Activated T-helper 1 cell treated with anti-CD3 and anti-CD28 coated beads, Interleukin-2, amount 50 U/mL, for 16 hours (primary cell): ENCODE data around the gene TMEM200A.
"Not testable (repeated sequence)": the region's sequence is repeated elsewhere in the genome, so short reads cannot be mapped to it uniquely, and the experiment has no call there.

Experiments
- DNase-seq, 2 donors: peaks; one replicate each; pipeline ENCODE4 v3.0.0-alpha.2; 2020; ENCODE audit warnings: low read depth in 1 of 2, low spot score in 1 of 2

Gene TMEM200A

DNA sequence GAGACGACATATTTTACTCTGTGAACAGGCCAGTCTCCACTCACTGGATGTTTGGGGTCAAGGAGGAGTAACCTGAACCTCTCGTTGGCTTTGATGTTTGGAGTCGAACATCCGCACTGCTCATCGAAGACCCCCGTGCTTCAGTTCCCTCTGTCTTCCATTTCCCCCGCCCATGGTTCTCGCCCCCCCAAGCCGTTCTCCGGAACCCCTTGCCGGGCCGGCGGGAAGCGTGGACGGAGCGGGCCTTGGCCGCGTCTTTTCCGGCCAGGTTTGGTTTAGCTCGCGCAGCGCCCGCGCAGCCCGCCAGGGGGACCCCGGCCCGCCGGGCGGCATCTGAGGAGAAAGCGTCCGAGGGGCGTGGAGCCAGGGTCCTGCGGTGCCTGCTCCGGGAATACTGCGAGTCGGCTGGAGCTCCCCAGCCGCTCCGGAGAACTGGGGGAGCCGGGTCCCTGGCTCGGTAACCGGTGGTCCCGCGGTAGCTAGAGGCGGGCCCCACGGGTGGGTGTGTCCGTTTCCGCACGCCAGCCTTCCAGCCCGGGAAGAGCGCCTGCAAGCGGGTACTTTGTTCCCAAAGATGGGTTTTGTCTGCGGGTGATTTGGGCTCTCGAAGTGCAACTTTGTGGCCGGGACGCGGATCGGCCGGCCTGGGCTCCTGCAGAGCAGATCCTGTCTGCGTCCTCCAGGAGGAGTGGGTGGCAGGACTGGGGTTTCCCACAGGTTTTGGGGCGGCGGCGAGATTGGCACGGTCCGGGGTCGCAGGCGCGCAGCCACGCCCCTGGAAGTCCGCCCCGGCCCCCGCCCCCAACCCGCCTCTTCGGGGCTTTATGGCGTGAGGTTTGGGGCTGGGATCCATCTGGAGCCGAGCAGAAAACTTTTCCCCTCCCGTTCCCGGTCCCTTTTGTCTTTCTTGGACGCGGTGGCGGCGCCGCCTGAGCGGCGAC is at the start of gene TMEM200A:
TSS of gene TMEM200A (plus strand) at position 852 of the 941 bp plus-strand sequence. CDS start 74,406 bp downstream, outside the sequence.
- DNase-seq, result peak; percentile 15 to 30

DNA sequence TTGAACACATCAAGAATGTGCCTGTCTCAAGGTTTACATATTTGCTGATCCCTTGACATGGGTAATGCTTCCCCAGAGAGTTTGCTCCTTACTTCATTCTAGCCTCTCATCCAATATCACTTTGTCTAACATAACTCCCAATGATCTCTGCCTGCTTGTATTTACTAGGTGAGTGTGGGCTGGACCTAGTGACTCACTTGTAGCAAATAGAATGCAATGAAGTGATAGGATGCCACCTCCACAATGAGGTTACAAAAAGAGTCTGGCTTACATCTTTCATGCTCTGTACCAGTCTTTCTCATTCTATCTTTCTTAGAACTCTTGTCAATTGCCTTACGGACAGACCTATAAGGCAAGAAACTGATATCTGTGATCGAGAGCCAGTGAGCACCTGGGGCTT is 44.9 kb upstream of the TMEM200A start:
- no peak for DNase-seq

DNA sequence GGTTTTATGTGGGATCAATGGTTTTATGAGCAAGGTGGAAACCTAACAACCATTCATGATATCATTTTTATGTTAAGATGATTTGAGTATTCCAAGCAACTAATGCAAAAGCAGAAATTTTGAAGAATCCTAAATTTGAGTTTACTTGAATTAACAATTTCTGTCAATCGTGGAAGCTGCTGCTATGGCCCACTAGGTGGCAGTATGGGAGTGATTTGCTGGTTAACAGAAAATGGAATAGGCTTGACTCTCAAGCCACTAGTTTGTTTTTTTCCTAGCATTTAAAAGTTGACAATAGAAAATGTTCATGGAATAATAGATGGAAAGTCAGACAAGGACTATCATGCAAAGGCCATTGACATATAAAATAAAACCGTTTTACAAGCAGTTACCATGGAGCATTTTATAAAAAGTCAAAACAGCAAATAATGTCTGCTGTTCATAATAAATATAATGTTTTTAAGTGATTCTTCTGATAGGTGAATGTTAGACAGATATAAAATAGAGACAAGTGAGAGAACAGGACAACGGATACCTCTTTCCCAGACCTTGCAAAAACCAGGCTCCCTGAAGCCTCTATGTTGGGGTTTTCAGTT is 43.0 kb upstream of the TMEM200A start:
- peak; percentile 4 to 14 for DNase-seq

DNA sequence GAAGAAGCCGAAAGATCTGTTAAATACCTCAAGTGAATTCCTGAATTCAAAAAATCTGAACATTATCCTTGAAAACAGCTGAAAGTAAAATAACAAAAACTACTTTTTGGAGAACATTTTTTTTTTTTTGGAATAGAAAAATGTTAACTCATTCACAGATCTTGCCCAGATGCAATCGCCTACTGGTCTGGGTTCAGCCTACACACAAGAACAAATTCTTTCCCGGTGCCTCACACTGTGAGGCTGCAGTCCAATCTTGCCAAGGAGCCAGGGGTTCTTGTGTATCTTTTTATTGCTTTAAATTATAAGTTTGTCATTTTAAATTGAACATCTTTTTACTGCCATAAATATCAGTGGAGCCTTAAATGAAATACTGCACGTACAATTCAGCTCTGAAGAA is 41.2 kb upstream of the TMEM200A start:
- no peak for DNase-seq

DNA sequence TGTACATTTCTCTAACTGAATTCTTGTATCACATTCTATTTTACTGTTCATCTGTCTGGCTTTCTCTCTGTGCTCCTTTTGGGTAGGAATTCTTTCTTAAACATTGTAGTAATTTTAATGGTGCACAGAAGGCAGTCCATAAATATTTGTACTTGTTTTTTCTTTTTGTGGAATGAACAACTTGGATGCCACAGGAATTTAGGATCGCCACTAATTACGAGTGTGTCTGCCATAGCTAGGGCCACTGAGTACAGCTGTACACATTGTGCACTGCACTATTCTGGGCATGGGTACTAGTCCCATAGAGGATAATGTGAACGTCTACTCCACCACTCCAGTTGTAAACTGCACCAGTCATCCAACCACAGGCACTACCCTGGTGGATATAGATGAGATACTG is 39.3 kb upstream of the TMEM200A start:
- no peak for DNase-seq

DNA sequence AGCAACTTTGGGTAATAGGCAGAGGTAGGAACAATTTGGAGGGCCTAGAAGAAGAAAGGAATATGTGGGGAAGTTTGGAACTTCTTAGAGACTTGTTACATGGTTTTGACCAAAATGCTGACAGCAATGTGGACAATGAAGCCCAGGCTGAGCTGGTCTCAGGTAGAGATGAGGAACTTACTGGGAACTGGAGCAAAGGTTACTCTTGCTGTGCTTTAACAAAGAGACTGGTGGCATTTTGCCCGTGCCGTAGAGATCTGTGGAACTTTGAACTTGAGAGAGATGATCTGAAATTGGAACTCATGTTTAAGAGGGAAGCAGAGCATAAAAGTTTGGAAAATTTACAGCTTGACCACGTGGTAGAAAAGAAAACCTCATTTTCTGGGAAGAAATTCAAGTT is 28.3 kb upstream of the TMEM200A start:
- DNase-seq, result no peak

DNA sequence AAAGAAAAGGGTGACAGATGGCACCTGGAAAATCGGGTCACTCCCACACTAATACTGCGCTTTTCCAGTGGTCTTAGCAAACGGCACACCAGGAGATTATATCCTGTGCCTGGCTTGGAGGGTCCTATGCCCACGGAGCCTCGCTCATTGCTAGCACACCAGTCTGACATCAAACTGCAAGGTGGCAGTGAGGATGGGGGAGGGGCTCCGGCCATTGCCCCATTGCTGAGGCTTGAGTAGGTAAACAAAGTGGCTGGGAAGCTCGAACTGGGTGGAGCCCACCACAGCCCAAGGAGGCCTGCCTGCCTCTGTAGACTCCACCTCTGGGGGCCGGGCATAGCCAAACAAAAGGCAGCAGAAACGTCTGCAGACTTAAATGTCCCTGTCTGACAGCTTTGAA is 19.5 kb upstream of the TMEM200A start:
- DNase-seq, result not testable (repeated sequence)

DNA sequence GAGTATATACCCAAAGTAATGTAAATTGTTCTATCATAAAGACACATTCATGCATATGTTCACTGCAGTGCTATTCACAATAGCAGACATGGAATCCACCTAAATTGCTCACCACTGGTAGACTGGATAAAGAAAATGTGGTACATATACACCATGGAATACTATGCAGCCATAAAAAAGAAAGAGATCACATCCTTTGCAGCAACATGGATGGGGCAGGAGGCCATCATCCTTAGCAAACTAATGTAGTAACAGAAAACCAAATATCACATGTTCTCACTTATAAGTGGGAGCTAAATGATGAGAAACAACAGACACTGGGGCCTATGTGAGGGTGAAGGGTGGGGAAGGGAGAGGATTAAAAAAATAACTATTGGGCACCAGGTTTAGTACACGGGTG is 11.5 kb upstream of the TMEM200A start:
- no peak for DNase-seq

DNA sequence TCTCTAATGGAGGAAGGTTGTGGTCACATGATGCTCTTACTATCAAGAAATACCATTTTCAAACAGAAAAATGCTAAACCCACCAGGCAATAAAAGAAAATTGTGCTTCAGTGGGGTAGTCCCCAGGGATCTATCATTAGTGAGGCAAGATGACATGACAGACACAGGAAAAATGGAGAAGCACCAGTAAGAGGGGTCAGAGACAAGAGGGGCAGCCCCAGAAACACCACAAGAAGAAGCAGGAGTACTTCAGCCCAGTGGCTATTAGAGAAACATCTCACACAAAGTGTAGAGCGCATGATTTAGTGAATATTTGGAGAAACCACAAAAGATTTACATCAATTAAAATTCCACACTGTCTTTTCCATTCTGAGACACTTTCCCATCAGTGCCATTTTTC is 10.2 kb upstream of the TMEM200A start:
- no peak for DNase-seq

DNA sequence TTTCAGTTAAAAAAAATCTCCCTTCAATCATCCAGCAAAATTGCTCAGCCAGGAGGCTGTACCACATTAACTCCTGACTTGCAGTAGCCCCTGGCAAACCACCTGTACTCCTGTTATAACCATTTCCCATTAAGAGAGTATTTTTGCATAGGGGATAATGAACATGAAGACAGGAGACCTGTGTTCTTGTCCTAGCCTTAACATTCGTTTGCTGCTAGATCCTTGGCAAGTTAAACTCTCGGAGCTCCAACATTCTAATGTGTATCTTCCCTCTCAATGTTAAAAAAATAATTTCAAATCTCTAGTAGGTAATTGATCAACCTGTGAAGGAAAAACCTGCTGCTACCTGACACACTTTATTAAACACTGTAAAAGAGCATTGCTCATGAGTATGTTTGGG is 8.4 kb upstream of the TMEM200A start:
- DNase-seq, result no peak

DNA sequence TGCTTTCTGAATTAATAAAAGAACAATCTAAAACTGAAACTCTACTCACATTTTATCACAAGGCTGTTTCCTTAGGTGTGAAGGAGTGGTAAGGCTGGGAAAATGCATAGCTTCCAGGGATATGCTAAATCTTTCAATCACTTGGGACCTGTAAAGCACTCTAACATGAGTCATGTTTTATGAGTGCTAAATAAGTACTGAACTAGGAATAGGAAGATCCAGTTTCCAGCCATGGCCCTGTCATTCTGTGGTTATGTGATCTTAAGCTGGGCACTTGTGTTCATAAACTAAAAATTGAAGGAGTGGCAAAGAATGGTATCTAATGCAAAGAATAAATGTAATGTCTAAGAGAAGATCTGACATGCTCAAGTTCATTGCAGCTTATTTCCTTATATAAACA is 6.1 kb upstream of the TMEM200A start:
- DNase-seq, result no peak

DNA sequence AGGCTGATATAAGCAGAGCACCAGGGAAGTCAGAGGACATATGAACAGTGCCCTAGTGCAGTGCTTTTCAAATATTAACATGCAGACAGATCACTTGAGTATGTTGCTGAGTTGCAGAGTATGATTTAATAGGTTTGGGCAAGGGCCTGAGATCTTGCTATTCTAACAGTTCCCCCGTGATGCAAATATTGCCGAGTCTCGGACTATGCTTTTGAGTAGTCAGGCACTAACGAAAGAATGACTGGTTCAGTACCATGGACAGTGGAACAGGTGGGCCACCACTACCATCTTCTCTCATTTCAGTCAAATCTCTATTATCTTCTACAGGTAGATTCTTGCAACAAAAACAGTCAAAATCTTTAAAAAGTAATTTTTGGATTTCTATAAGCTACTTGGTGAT is 3.7 kb upstream of the TMEM200A start:
- no peak for DNase-seq

DNA sequence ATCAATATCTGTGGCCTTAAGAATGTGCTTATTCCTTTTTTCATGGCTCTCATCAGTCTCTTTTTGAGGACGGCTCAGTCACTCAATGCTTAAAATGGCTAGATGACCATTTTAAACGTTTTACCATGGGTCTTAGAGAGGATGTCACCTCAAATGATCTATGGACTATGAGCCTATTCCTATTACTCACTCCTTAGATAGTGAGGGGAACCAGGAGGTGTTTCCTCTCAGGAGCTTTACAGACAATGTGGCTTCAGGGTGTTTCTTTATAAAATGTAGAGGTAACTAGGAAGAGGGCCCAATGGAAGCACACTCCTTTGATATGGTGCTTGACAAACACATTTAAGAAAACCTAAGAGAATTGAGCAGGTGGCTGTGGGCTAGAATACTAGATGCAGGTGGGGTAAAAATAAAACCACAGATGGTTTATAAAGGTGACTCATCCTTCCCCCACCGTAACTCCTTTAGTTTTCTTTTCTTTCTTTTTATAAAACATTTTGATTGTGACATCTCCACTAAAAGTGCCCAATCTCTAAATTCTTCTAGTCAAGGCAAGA is 1.5 kb upstream of the TMEM200A start:
- no peak for DNase-seq

DNA sequence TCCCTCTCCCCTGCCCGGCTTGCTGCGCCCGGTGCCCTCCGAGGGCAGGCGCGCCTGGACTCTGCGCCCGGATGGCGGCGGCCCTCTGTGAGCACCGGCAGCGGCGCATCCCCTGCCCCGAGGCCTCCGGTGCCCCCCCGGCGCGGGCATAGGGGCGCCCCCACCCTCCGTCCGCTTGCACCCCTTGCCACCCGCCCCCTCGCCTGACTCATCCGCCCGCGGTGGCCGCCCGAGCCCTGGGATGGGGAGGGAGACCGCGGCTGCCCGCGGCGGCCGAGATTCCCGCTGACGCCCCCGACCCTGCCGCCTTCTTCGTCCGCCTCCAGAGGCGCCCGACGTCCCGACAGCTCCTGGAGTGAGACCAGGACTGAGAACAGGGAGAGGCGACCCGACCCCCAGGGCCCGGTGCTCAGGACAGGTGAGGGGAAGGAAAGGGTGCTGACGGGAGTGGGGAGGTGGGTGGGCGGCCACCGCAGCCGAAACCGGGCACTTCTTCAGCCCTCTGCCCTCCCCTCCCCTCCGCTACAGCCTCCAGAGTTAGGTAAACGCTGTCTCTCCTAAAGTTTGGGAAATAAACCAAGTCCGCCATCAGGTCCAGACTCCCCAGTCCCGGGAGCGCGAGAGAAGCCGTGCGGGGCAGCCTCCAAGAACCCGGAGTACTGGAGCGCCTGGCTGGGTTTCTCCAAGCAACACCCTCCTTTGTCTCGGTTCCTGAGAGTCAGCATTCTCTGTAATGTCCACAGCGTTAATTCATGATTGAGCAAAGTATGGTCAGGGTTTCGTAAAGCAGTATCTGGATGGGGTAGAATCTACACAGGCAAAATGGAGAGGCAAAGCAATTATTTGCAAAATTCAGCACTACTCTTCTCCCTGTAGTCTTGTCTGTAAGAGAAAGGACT is 539 bp downstream of the TMEM200A start:
- DNase-seq, result peak in 1 of 2 donors; percentile 33

DNA sequence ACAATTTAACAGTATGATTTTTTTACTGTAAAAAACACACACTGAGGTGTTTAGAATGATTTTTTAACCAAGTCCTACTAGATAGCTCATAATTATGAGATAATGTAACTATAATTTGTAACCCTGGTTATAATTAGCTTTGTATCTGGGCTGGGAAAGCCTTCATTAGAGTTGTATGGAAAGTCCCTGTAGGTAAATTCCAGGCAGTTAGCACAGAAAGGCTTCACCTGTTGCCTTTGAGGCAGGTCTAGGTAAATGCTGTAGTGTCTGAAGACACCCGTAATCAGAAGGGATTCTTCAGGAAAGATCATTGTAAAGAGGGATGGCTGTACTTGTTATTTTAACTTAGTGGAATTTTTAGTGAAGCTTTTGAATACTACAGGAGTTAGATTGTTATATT is 1.9 kb downstream of the TMEM200A start:
- no peak for DNase-seq

DNA sequence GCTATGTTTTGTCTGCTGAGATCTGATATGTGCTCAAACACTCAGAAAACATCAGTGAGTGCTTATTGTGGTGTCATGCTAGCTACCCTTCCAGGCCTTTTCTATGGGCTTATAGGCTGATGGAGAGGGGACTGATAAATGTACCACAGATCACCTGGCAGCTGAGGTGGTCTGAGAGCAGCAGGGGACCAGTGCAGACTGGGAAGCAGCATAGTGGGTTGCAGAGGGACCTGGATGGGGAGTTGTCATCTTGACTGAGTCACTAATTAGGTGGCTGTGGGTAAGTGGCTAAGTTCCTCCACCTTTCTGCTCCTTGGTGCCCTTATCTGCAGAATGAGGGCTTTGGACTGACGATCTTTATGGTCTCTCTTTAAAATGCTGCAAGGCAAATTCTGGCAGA is 2.8 kb downstream of the TMEM200A start:
- DNase-seq, result no peak

DNA sequence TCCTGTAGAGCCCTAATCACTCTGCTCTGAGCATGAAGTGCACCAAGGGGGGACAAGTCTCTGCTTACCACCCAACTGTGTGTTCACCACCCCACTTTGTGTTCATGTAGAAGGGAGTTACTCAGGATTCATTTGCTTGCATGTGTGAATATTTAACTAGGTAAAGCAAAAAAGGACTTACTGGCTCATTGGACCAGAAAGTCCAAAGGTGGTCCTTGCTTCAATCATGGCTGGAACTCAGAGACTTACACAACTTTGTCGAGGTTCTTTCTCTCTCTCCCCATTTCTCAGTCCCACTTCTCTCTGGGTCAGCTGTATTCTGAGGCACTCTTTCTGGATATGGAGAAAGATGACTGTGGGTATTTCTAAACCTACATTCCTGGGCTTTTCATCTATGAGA is 4.0 kb downstream of the TMEM200A start:
- DNase-seq, result no peak

DNA sequence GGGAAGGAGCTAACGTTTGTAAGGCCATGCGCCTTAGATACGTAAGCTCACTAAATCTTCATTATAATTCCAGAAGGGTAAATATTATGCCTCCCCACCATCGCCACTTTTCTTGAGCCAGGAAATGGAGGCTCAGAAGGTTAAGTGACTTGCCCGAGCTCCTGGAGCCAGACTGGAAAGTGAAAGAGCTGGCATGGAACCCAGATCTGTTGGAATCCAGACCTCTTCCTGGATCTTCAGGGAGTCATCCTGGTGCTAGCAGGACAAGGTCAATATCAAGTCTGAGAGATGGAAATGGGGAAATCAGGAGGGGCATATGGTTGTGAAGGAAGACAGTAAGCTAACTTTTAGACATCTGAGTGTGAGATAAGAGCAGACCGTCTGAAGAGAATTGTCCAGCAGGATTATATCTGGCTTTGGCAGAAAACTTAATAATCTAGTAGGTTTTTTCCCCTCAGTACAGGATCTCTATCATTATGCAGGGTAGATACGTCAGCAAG is 6.2 kb downstream of the TMEM200A start:
- no peak for DNase-seq

DNA sequence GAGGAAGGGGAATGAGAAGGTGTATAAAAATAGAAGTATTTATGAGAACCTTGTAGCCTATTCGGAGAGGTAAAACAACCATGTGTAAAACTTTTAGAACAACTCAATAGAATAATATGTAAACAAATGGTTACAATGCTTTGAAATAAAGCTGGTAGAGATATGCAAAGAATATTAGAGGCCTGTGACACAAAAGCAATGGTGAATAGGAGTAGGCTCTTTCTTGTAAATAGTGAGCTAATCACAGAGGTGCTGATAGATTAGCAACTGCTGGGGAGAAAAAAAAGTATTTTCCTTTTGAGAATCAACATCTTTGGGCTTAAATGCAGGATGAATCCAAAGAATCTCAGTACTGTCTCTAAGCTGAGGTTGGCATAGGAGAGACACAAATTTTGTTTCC is 7.0 kb downstream of the TMEM200A start:
- no peak for DNase-seq

DNA sequence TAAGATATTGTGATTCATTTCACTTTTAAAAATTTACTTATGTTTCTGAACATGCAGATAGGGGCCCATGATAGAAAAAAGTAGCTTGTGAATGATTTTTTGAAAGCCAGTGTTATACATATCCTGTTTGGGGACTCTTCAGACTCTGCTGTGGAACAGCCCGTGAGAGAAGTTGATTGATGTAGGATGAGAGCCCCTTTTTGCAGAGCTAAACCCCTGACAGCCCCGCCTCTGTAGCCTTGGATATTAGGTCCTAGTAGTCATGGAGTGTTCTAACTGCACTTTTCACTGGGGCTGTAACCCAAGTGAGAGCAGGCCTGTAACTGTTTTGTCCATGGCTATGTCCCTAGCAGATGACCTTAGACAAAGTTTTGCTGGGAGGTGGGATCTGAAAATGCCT is 8.2 kb downstream of the TMEM200A start:
- no peak for DNase-seq

DNA sequence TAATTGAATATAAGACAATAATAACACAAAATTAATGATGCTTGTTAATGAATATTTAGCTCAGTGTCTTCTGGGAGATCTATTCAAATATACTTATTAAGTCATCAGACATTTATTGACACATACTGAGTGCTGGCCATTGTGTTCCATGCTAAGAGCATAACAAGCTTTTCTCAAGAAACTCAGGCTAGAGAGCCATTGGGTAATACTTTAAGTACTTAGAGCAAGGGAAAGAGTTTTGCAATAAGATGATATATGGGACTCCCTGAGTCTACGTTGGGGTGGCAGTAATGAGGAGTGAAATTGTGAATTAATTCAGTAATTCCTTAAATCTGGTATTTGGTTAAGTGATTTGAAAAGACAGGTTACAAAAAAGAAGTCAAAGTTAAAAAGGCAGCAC is 11.1 kb downstream of the TMEM200A start:
- no peak for DNase-seq
